ENCODE data around the gene RTTN.

The RTTN gene

DNA sequence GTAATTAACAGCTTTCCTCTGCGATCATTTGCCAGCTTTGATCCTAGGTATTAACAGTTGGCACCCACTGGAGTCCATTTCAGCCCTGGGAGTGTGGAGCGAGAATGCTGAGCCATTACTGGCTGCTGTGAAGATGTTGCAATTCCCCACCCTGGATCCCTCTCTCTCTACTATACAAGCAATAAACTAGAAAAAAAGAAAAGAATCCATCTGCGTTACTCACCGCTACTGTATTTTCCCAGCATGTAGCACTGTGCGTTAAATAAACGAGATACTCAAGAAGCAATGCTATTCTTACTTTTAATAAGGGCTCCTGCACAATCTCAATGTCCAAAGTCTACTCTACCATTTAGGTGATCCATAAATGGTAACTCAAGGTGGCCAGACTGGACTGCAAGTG, 8.5 kb downstream of the RTTN start:
- no peak for DNase-seq

DNA sequence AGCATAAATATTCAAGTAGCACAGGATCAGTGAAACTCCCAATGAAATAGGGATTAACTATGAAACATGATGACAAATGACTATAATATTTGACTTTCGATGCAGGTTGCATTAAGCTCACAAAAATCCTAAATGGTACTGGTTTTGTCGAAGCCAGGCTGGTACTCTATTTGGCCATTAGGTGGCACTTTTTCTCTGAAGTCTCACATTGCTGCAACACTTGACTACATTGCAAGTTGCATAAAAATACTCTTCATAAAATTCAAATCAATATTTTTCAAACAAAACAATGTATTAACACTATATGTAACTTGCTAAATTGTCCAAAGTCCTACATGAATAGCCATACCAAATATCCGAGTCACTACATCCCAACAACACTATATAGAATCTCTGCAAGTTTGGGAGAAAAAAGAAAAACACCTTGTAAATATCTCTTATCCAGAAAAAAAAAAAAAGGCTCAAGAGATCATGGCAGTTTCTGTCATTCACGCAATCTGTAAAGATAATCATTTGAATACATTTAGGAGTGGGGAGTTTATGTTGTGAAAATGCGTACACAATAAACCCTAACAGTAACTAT, 9.5 kb downstream of the RTTN start:
- no peak for DNase-seq

DNA sequence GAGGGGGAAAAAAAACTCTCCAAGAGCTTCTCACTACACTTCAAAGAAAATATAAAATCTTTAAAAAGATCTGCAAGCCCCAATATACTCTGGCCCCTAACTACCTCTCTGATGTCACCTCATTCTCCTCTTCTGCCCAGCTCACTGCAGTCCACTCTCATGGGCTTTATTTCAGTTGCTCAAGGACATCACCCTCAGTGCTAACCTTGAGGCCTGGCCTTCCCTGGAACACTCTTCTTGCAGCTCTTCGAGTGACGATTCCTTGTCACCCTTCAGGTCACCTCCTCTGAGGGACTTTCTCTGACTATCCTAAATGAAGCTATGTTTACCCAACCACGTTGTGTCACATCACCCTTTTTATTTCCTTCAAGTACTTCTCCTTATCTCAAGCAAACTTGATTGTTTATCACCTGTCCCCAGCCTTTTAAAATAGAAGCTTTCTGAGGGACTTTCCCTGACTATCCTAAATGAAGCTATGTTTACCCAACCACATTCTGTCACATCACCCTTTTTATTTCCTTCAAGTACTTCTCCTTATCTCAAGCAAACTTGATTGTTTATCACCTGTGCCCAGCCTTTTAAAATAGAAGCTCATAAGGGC, 10.4 kb downstream of the RTTN start:
- DNase-seq, result no peak

DNA sequence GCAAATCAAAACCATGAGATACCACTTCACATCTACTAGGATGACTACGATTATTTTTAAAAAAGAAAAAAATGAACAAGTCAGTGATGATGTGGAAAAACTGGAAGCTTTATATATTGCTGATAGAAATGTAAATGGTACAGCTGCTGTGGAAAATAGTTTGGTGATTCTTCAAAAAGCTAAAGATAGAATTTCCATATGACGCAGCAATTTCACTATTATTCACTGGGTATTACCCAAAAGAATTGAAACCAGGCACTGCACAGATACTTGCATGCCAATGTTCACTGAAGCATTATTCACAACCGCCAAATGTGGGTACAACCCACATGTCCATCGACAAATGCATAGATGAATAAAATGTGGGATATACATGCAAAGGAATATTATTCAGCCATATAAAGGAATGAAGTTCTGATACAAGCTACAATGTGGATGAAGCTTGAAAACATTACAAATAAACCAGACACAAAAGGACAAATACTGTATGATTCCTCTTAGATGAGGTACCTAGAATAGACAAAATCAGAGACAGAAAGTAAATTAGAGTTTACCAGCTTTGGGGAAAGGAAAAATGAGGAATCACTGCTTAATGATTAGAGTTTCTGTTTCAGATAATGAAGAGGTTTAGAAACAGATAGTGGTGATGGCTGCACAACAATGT, 11.1 kb downstream of the RTTN start:
- no peak for DNase-seq

DNA sequence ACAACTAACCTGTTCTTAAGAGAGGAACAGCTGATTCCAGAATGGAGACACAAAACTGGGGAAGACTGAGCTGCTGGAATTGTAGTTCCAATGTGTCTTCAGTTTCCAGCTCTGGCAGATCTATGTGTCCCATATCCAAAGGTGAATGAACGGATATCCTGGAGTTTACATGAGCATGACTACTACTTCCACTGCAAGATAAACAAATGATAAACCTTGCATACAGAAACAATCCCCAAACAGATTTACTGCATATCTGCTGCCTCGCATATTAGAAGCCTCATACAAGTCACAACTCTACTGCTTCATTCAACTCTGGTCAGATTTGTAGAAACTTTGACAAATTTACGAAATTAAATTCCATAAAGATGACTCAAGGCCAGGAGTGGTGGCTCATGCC, 15.0 kb downstream of the RTTN start:
- DNase-seq, result no peak

DNA sequence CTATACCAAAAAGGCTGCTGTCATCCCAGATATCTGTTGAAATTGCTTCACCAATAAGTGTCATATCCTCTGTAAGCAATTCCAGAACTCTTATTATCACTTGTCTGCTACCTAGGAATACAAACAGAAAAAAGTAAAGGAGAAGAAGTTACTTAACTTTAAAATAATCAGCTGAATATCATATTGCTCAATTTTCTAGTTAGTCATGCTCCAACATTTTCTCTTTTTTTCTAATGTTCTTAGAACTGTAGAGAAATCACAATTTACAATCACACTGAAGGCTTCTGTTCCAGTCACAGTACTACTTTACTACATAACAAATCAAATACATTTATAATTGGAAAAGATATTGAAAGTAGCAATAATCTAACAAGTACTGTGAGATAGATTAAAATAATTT, 17.4 kb downstream of the RTTN start:
- no peak for DNase-seq

DNA sequence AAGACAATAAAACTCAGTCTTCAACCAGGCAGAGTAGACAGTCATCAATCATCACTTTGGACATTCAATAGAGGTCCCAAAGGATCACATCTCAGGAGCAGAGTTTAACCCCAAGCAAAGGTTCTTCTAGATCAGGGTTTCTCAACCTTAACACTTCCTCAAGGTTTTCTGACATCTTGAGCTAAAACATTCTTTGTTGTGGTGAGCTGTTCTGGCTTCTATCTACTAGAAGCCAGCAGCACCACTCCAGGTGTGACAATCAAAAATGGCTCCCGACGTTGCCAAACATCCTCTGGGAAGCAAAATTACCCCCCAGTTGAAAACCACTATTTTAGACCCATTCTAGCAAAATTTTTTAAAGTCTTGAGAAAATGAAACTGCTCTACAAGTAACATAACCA, 22.0 kb downstream of the RTTN start:
- no peak for DNase-seq

DNA sequence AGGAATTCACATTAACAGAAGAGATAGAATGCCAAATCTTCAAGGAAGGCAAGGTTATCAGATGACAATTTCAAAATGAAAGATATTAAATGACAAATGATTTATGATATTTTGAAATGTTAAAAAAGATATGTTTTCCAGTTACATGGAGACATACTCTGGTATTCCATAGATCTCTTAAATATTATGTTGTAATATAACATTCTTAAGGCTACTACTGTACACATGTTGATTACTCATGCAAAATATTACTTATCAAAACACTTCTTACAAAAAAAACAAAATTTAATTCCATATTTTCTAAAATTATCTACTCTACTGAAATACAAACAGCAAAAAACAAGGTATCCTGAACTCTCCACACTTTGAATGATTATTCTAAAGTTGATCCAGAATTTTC, 22.9 kb downstream of the RTTN start:
- DNase-seq, result no peak

DNA sequence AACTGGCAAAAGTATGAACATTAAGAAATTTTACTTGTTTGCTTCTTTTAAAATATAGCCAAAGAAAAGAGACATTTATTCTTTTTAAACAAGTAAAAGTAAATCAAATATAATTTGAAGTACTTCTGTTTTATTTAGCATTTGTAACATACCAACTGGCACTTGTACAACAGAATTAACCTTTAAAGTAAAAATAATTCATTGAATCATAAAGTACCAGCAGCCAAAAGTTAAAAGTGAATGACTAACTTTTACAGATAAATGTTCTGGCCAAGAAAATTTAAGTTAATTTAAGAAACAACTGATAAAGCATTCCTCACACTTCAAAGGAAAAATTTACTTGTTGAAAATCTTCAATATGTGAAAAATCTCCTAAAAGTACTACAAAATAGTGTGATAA, 23.8 kb downstream of the RTTN start:
- no peak for DNase-seq

DNA sequence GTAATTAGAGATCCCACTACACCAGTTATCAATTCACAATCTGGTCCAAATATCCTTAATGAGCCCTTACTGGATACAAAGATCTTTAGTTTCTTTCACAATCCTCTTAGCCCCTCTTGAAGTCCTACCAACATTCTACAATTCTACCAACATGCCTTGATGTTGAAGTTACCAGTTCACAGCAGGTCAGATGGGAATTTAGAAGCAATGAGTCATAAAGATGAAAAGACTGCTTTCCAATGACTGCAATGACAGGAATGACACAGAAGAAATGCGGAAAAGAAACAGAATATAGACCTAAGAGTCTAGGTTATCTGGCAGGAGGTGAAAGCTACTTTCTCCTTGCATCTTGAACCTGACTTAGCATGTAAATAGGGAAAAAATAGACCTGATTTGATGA, 24.5 kb downstream of the RTTN start:
- DNase-seq, result no peak

DNA sequence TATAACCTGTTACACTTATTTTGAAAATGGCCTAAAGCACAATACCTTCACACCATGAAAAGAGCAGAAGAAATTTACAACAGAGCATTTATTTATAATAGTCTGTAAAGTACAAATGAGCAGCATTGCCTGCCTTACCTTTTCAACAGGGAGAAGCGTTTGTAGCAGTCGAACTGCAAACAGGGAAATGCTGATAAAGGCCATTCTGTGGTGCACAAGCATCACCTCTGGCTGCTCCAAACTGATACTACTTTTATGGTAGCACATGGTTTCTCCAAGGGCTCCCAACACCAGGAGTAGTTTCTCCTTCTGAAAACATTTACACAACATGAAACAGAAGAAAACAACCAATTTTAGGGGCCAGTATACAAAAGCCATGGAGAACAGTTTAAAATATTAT, 28.9 kb downstream of the RTTN start:
- DNase-seq, result no peak

DNA sequence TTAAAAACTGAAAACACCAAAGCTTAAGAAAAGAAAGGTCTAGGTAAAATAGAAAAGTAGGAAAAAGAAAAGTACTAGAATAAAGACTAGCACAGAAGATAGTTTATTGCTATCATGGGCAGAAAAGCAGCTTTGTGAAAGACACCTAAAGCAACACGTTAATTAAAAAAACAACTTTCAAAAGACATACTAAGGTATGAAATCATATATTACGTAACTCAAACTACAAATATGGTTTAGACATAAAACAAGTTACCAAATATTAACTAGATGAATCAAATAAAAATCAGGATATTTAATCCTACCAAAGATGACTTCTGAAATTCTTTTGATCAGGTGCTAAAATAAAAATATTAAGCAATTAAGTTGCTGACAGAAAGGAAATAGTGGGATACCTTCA, 30.3 kb downstream of the RTTN start:
- DNase-seq, result no peak

DNA sequence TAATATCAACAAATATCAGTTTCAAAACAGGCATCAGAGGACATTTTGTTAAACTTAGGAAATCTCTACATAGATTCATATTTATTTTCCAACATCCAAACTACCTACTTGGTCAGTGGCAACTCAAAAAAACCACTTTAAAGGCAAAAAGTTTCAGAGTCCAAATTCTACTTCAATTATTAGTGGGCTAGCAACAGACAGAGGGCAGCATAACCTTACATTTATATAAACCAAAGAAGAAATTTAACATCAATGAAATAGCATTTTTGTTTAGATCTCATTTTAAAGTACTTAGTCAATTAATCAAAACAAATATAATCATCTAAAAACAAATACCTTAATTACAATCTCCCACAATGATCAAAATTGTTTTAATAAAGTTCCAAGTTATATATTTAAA, 33.3 kb downstream of the RTTN start:
- no peak for DNase-seq

DNA sequence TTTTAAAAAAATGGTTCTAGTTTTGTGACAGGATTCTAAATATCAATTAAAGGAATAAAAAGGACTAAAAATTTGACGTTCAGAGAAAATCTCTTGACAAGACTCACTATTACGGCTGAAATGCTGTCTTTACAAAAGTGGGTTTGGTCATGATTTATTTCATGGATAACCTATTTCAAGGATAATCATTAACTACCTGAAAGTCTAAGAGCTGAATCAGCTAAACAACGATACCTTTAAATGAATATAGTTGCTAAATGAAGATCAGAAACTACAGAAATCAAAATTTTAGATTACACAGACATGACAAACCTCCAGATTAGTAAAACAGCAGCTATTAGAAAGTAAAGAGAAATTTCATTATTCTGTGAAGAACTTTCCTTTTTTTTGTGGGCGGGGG, 35.7 kb downstream of the RTTN start:
- DNase-seq, result no peak

DNA sequence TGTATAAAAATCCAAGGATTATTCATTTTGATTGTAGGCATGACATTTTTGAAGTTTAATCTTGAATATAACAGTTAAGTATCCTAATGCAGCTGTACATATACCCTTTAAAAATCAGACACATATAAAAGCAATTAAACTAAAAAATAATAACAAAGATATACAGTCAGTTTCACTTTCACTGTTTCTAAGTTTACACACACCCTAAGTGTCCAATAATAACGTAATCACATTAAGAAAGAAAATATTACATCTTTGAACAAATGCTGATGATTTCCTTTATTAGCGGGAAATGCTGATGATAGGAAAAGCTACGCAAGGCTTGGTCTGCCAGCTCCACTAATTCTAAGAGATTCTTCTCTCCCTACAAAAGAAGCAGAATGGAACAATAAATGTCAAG, 38.8 kb downstream of the RTTN start:
- DNase-seq, result no peak

DNA sequence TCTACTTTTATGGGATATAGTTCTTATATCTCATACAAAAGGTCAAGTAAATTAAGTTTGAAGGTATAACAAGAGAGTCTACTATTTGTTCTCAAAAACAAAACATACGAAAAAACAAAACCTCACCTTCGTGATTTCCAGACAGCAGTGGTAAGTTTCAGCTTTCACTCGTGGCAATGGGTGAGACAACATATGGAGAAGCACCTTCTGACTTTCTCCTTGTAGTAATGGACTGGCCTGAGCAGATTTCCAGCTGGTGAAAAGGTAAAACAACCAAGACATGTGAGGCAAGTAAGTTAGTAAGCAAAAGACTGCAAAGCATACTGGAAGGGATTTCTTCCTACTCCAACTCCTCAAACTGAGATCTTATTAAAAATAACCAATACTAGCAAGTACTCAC, 39.6 kb downstream of the RTTN start:
- DNase-seq, result no peak

DNA sequence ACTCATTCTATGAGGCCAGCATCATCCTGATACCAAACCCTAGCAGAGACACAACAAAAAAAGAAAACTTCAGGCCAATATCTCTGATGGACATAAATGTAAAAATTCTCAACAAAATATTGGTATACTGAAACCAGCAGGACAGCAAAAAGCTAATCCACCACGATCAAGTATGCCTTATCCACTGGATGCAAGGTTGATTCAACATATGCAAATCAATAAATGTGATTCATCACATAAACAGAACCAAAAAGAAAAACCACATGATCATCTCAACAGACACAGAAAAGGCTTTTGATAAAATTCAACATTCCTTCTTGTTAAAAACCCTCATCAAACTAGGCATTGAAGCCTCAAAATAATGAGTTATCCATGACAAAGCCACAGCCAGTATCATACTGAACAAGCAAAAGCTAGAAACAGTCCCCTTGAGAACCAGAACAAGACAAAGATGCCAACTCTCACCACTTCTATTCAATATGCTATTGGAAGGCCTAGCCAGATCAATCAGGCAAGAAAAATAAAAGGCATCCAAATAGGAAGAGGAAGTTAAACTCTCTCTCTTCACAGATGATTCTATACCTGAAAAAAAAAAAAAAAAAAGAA, 45.3 kb downstream of the RTTN start:
- no peak for DNase-seq

DNA sequence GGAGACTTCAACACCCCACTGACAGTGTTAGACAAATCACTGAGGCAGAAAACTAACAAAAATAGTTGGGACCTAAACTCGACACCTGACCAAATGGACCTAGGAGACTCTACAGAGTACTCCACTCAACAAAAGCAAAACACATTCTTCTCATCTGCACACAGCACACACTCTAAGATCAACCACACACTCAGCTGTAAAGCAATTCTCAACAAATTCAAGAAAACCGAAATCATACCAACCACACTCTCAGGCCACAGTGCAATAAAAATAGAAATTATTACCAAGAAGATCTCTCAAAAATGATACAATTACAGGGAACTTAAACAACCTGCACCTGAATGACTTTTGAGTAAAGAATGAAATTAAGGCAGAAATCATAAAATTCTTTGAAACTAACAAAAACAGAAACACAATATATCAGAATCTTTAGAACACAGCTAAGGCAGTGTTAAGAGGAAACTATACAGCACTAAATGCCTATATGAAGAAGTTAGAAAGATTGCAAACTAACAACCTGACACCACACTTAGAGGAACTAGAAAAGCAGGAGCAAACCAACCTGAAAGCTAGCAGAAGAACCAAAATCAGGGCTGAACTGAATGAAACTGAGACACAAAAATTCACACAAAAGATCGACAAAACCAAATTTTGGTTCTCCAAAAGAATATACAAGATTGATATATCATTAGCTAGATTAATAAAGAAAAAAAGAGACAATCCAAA, 46.3 kb downstream of the RTTN start:
- no peak for DNase-seq

DNA sequence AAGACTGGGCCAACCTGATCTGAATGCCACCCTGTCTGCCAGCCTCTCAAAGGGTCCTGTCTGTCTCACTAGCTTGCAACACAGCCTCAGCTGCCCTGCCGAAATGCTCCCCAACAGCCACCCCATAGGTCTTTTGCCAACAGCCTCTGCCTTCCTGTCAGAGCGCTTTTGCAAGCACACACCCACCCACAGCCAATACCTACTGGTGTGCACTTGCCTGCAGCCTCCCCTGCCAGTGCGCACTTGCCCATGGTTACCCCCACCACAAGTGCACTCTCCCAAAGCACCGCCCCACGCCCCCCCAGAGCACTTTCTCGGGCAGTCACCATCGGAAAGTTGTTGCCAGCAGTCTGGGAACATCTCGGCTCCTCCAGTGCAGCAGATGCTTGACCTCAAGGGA, 48.6 kb downstream of the RTTN start:
- no peak for DNase-seq

DNA sequence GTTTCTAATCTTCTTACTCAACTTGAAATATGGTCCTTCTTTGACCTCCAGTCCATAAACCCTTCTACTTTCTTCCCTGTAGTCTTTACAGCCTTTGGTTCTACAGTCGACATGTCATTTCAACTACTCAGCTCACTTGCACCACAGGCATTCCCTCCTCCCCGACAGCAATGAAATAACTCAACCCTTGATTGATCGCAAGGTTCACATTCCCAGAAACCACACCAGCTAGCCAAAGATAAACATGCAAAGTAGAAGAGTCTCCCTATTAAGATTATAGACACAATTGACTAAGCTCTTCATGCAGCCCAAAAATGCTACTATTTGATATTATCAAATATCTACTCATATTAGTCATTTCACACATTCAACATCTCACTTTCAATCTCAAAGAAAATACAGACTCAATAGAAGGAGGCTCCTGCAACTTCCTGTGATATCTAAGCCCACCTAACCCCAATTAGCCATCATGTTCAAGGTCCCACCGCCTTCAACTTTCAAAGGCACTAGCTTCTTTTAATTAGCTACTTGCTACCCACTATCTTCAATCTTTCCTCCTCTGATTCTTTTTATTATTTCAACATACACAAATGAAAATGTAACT, 50.8 kb downstream of the RTTN start:
- no peak for DNase-seq

DNA sequence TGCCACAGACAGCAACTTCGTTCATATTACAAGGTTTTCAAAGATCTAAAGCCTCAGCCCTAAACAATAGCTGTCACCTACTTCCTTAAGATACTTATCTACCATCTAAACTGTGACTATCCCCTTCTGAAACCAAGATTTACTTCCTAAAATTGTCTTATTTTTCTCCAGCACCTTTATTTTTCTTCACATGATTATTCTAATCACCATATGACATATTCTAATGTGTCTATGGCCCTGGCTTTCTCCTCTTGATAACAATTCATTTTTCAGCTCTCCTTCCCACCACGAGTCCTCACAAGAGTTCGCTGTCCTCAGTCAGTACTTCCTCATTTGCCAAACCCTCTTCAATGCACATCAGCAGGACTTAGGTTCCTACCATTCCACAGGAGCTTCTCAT, 53.9 kb downstream of the RTTN start:
- DNase-seq, result no peak

DNA sequence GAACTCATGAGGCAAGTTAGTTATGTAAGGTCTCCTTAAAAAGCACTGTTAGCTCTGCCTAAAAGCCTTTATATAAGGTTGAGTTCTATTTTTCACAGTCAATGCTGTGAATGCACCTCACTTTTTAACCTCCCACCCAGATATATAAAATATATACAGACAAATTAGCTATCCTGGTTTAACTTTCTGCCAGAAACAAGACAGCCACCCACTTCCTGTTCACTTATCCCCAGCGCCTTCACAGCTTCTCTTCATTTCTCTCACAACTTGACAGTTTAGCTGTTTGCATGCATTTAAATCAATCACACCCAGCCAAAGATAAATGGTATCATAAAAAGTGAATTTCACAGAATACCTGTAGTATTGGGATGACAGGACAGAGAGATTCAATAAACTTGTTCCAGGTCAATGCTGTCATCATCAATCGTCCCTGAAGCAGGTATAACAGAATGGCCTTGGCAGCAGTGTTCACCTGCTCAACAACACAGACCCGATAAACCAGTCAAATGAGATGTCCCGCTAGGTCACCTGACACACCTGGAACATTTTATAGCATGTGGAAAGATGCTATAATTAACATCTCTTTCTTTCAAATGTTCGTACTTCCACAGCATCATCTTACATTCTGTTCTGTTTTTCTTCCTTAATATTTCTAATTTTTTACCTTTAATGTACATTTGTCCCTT, 55.7 kb downstream of the RTTN start:
- no peak for DNase-seq

DNA sequence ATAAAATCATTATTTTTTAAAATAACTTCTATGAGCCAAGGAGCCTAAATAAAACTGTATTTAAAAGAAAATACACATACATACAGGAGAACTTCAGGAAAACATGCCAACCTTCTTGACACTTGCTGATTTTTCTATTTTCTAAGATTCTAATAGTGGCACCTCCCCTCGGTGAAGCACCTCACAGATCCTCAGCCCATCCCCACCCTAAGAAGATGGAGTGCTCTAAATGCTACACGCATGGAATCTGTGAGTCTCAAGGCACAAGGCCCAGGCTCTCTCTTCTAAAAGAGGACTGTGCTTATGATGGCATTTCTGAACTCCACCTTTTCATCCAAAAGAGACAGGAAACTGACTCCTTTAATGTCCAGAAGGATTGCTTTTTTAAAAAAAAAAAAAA, 56.3 kb downstream of the RTTN start:
- no peak for DNase-seq

All from right forelimb (tissue), 1 donor.